Measurements from ENCODE around the gene NEK10.
A peak's percentile ranks its signal among the peaks of the same experiment; 100 is the strongest.

NEK10 gene

DNA sequence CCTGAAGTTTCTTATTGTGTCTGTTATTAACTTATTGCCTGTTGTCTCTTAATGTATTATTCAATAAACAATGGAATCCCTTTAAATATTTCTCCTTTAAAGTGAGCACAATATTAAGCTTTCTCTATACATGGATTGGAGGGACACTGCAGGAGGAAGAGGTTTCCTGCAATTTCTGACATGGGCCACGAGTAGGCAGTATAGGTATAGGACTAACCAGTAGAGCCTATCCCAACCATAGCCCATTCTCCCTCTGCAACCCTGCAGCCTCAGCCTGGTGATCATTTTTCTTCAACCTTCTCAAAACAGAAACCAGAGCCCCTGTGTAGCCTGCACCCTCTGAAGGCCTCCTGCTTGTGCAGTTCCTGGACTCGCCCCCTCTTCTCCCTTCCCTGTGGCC is 124.8 kb downstream of the NEK10 start:
- TF ChIP-seq, protein P1, sequence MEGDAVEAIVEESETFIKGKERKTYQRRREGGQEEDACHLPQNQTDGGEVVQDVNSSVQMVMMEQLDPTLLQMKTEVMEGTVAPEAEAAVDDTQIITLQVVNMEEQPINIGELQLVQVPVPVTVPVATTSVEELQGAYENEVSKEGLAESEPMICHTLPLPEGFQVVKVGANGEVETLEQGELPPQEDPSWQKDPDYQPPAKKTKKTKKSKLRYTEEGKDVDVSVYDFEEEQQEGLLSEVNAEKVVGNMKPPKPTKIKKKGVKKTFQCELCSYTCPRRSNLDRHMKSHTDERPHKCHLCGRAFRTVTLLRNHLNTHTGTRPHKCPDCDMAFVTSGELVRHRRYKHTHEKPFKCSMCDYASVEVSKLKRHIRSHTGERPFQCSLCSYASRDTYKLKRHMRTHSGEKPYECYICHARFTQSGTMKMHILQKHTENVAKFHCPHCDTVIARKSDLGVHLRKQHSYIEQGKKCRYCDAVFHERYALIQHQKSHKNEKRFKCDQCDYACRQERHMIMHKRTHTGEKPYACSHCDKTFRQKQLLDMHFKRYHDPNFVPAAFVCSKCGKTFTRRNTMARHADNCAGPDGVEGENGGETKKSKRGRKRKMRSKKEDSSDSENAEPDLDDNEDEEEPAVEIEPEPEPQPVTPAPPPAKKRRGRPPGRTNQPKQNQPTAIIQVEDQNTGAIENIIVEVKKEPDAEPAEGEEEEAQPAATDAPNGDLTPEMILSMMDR (IDR thresholded peaks at IDR 0.05; ENCODE audit: insufficient read depth, low read depth, low read length, missing control alignments), result peak; percentile 12
- H3K4me3 ChIP-seq (ENCODE audit: low read depth, low read length), result no peak overlapping the region
- no peak for DNase-seq (ENCODE audit: low read depth)

DNA sequence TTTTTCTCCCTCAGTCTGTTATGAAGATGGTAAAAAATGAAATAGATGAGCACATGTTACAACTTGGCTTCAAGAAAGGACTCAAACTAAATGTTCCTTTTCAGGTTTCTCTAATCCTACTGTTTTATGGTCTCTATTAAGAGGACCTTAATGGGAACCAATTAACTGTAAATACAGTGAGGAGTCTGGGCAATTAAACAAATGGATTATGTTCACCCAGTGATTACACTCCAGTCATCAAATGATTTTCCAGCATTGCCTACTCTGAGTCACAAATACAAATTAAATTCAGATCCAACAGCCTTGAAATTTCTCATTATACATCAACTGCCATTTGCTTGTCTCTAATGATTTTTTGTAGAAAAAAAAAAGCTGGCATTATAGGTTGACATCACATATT is 129.2 kb downstream of the NEK10 start:
- no peak for DNase-seq (ENCODE audit: low read depth)
- TF ChIP-seq, protein P1 (IDR thresholded peaks at IDR 0.05; ENCODE audit: insufficient read depth, low read depth, low read length, missing control alignments), result no peak

DNA sequence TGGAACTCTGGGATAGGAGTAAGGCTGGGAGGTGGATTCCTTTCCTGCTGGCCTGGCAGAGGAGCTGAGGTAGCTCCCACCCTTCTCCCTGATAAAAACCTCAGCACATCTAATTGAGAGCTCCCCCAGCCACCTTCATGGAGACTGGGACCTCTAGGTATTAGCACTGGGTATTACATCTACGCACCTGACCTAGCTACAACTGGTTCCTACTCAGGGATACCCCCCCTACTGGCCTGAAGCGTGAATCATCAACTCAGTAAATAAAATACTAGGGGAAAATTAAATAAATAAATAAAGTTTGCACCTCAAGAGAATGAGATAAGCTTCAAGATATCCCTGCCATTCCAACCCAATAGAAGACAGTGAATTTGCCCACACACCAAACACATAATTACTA is 140.4 kb downstream of the NEK10 start:
- no peak overlapping the region for H3K4me3 ChIP-seq (ENCODE audit: low read depth, low read length)
- peak; percentile 34 for DNase-seq (ENCODE audit: low read depth)
- TF ChIP-seq, protein P1 (IDR thresholded peaks at IDR 0.05; ENCODE audit: insufficient read depth, low read depth, low read length, missing control alignments), result peak; percentile 18

More for the DNA sequence above, 129.2 kb downstream of the NEK10 start:
- no peak overlapping the region for H3K4me3 ChIP-seq (ENCODE audit: low read depth, low read length)

DNA sequence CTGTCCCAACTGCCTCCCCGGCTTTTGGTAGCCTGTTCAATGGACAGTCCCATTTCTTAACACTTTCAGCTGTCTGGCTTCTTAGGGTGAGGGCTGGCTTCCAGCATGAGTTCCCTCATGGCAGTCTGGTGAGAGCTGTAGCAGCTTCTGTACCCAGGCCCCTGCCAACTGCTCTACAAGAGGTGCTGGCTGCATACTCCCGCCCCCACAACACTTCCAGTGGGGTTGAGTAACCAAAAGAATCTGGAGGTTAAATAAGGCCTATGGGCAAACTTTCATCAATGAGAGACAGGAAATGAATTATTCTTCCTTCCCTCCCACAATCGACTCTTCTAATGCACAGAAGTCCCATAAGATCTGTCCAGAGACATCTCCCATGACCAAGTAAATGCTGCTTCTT is 145.0 kb downstream of the NEK10 start:
- TF ChIP-seq, protein P1 (IDR thresholded peaks at IDR 0.05; ENCODE audit: insufficient read depth, low read depth, low read length, missing control alignments), result no peak
- DNase-seq (ENCODE audit: low read depth), result no peak
- no peak overlapping the region for H3K4me3 ChIP-seq (ENCODE audit: low read depth, low read length)

DNA sequence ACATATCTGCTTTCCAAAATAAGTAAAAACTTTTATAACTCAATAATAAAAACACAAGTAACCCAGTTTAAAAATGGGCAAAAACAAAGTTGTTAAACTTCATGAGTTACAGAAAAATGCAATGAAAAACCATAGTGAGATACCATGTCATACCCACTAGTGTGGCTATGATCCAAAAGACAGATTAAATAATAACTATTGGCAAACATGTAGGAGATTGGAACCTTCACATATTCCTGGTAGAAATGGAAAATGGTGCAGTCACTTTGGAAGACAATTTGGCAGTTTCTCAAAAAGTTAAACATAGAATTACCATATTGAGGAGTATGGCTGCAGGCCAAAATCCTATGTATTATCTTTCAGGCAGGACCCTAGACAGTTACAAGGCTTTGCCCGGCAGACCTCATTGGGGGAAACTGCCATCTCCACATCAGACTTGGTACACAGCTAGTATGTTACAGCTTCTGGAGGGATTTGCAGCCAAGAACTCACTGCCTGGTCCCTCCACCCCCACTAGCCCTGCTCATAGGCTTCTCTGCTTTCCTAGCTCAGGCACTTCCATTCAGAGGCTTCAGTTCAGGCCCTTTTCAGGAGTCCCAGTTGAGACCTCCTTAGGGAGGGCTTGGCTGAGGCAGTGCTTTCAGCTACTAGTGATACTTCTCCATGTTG is 147.8 kb downstream of the NEK10 start:
- TF ChIP-seq, protein P1 (IDR thresholded peaks at IDR 0.05; ENCODE audit: insufficient read depth, low read depth, low read length, missing control alignments), result no peak
- H3K4me3 ChIP-seq (ENCODE audit: low read depth, low read length), result no peak overlapping the region
- DNase-seq (ENCODE audit: low read depth), result no peak

DNA sequence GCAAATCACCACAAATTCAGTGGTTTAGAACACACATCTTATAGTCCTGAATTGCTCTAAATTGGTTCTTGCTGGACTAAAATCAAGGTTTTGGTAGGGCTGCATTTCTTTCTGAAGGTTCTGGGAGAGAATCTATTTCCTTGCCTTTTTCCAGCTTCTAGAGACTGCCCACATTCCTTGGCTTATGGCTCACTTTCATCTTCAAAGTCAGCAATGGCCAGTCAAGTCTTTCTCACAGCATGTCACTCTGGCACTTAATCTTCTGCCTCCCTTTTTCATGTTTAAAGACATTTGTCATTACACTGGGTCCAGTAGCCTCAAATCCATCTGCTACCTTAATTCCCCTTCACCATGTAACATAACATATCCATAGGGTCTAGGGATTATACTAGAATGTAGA is 149.0 kb downstream of the NEK10 start:
- TF ChIP-seq, protein P1 (IDR thresholded peaks at IDR 0.05; ENCODE audit: insufficient read depth, low read depth, low read length, missing control alignments), result no peak
- H3K4me3 ChIP-seq (ENCODE audit: low read depth, low read length), result no peak overlapping the region
- DNase-seq (ENCODE audit: low read depth), result no peak

Data from GM12865 (cell line).